ENCODE data around the gene OBSCN. TPM values are rescaled to one million over a fixed set of nuclear protein-coding genes. Genes with fewer than 3 reads are reported as not detected.

OBSCN gene
- total RNA-seq, 3 donors from 2014 or later, result 6.3 to 9.3 (median 7.5) TPM

- Mint-ChIP-seq H3K27me3 (ENCODE audit: low read depth) (no peaks in the 10 kb centered on the region), H3K9me3 (no peaks in the 10 kb centered on the region), H3K4me3 (no peak overlapping the region), H3K4me1 (ENCODE audit: low read depth) (no peaks in the 10 kb centered on the region), H3K36me3 (ENCODE audit: insufficient read depth) (no peaks in the 10 kb centered on the region)
- DNase-seq (no peak), ATAC-seq (no peak)
These were observed 152.9 kb downstream of the OBSCN start for GRCh38 chr1:228360533-228361313.

- Mint-ChIP-seq H3K4me3 (no peak overlapping the region), H3K36me3 (ENCODE audit: insufficient read depth) (no peaks in the 10 kb centered on the region), H3K4me1 (ENCODE audit: low read depth) (no peaks in the 10 kb centered on the region), H3K9me3 (no peaks in the 10 kb centered on the region), H3K27me3 (ENCODE audit: low read depth) (no peaks in the 10 kb centered on the region)
- DNase-seq (no peak), ATAC-seq (no peak)
These were observed 153.7 kb downstream of the OBSCN start for GRCh38 chr1:228361314-228362140.

- H3K4me3 Mint-ChIP-seq, result no peak overlapping the region
- DNase-seq (no peak), ATAC-seq (no peak)
- H3K36me3 Mint-ChIP-seq (ENCODE audit: insufficient read depth), result no peaks in the 10 kb centered on the region
- H3K4me1 Mint-ChIP-seq (ENCODE audit: low read depth), result no peaks in the 10 kb centered on the region
- no peaks in the 10 kb centered on the region for H3K9me3 Mint-ChIP-seq
- no peaks in the 10 kb centered on the region for H3K27me3 Mint-ChIP-seq (ENCODE audit: low read depth)
These were observed 154.5 kb downstream of the OBSCN start for GRCh38 chr1:228362141-228362883.

- ATAC-seq (no peak), DNase-seq (no peak)
- H3K4me3 Mint-ChIP-seq, result no peak overlapping the region
- H3K4me1 Mint-ChIP-seq (ENCODE audit: low read depth), result no peaks in the 10 kb centered on the region
- H3K9me3 Mint-ChIP-seq, result no peaks in the 10 kb centered on the region
- no peaks in the 10 kb centered on the region for H3K27me3 Mint-ChIP-seq (ENCODE audit: low read depth)
- H3K36me3 Mint-ChIP-seq (ENCODE audit: insufficient read depth), result no peaks in the 10 kb centered on the region
These were observed 155.1 kb downstream of the OBSCN start for GRCh38 chr1:228362884-228363450.

GRCh38 chr1:228363686-228364067 is 155.8 kb downstream of the OBSCN start:
- ATAC-seq, result no peak
- no peak for DNase-seq
- Mint-ChIP-seq H3K9me3 (no peaks in the 10 kb centered on the region), H3K4me1 (ENCODE audit: low read depth) (no peaks in the 10 kb centered on the region), H3K27me3 (ENCODE audit: low read depth) (no peaks in the 10 kb centered on the region), H3K4me3 (no peak overlapping the region), H3K36me3 (ENCODE audit: insufficient read depth) (no peaks in the 10 kb centered on the region)

GRCh38 chr1:228364068-228364705 is 156.3 kb downstream of the OBSCN start:
- no peaks in the 10 kb centered on the region for H3K36me3 Mint-ChIP-seq (ENCODE audit: insufficient read depth)
- no peaks in the 10 kb centered on the region for H3K27me3 Mint-ChIP-seq (ENCODE audit: low read depth)
- DNase-seq, result no peak

GRCh38 chr1:228364706-228365213 is 156.9 kb downstream of the OBSCN start:
- Mint-ChIP-seq H3K4me3 (no peak overlapping the region), H3K27me3 (ENCODE audit: low read depth) (no peaks in the 10 kb centered on the region), H3K4me1 (ENCODE audit: low read depth) (no peaks in the 10 kb centered on the region), H3K36me3 (ENCODE audit: insufficient read depth) (no peaks in the 10 kb centered on the region), H3K9me3 (no peaks in the 10 kb centered on the region)
- no peak for ATAC-seq
- DNase-seq, result peak; percentile 4

More at GRCh38 chr1:228364068-228364705, 156.3 kb downstream of the OBSCN start:
- no peaks in the 10 kb centered on the region for H3K9me3 Mint-ChIP-seq
- no peak overlapping the region for H3K4me3 Mint-ChIP-seq
- H3K4me1 Mint-ChIP-seq (ENCODE audit: low read depth), result no peaks in the 10 kb centered on the region
- no peak for ATAC-seq

GRCh38 chr1:228365271-228366061 is 157.6 kb downstream of the OBSCN start:
- no peaks in the 10 kb centered on the region for H3K9me3 Mint-ChIP-seq
- no peaks in the 10 kb centered on the region for H3K36me3 Mint-ChIP-seq (ENCODE audit: insufficient read depth)
- no peak overlapping the region for H3K4me3 Mint-ChIP-seq
- no peaks in the 10 kb centered on the region for H3K27me3 Mint-ChIP-seq (ENCODE audit: low read depth)
- DNase-seq, result peak; percentile 1
- ATAC-seq, result no peak
- H3K4me1 Mint-ChIP-seq (ENCODE audit: low read depth), result no peaks in the 10 kb centered on the region

- no peak for ATAC-seq
- H3K27me3 Mint-ChIP-seq (ENCODE audit: low read depth), result no peaks in the 10 kb centered on the region
- peak; percentile 3 for DNase-seq
- no peaks in the 10 kb centered on the region for H3K4me1 Mint-ChIP-seq (ENCODE audit: low read depth)
- no peaks in the 10 kb centered on the region for H3K36me3 Mint-ChIP-seq (ENCODE audit: insufficient read depth)
- H3K4me3 Mint-ChIP-seq, result no peak overlapping the region
- no peaks in the 10 kb centered on the region for H3K9me3 Mint-ChIP-seq
These were observed 158.4 kb downstream of the OBSCN start for GRCh38 chr1:228366062-228366865.

- H3K36me3 Mint-ChIP-seq (ENCODE audit: insufficient read depth), result no peaks in the 10 kb centered on the region
- no peak overlapping the region for H3K4me3 Mint-ChIP-seq
- H3K9me3 Mint-ChIP-seq, result no peaks in the 10 kb centered on the region
- H3K27me3 Mint-ChIP-seq (ENCODE audit: low read depth), result no peaks in the 10 kb centered on the region
- H3K4me1 Mint-ChIP-seq (ENCODE audit: low read depth), result no peaks in the 10 kb centered on the region
- DNase-seq (peak; percentile 1), ATAC-seq (no peak)
These were observed 159.3 kb downstream of the OBSCN start for GRCh38 chr1:228366866-228367741.

GRCh38 chr1:228367798-228368791 is 160.3 kb downstream of the OBSCN start:
- no peaks in the 10 kb centered on the region for H3K4me1 Mint-ChIP-seq (ENCODE audit: low read depth)
- DNase-seq, result no peak
- H3K9me3 Mint-ChIP-seq, result no peaks in the 10 kb centered on the region
- H3K27me3 Mint-ChIP-seq (ENCODE audit: low read depth), result no peaks in the 10 kb centered on the region
- H3K36me3 Mint-ChIP-seq (ENCODE audit: insufficient read depth), result no peaks in the 10 kb centered on the region
- no peak overlapping the region for H3K4me3 Mint-ChIP-seq
- ATAC-seq, result no peak
